ENCODE data around the gene FDX2.

Gene FDX2

DNA sequence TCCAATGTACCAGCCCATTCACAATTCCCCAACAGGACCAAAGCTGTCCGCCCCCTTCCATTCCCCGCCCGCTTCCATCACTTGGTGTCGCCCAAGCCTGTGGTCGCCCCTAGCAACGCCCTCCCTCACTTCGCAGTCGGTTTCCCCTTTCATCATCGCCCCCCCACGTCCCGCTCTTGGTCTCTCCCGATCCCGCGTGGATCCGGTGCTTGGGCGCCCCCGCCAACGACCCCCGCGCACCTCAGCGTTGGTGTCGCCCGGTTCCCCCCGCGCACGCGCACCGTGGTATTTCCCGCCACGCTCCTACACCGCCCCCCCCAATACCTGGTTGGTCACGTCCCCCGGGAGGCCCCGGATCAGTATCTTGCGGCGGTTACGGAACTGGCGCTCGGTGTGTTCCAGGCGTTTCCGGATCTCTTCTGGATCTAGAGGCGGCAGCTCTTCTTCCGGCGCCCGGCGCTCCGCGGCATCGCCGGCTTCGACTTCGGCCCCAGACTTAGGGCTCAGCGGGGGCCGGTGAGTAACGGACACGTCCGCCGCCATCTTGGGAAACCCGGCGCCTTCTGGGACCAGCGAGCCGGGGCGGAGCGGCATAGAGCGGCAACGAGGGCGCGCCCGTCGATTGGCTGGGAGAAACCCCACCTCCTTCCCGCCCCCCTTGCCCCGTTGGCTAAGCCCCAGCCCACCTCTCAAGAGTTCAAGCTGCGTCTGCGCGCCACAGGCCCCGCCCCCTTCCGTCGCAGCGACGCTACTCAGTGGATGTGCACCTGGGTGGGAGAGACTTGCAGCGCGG is 17.3 kb upstream of the FDX2 start, which contains the start of gene RAVER1:
RAVER1 (minus strand) TSS at position 565 of the 793 bp plus-strand sequence; CDS start at position 543, 22 bp downstream.
- in situ Hi-C loops (cut with MboI; ENCODE audit: low sequenced_read_pairs): no loop called here

DNA sequence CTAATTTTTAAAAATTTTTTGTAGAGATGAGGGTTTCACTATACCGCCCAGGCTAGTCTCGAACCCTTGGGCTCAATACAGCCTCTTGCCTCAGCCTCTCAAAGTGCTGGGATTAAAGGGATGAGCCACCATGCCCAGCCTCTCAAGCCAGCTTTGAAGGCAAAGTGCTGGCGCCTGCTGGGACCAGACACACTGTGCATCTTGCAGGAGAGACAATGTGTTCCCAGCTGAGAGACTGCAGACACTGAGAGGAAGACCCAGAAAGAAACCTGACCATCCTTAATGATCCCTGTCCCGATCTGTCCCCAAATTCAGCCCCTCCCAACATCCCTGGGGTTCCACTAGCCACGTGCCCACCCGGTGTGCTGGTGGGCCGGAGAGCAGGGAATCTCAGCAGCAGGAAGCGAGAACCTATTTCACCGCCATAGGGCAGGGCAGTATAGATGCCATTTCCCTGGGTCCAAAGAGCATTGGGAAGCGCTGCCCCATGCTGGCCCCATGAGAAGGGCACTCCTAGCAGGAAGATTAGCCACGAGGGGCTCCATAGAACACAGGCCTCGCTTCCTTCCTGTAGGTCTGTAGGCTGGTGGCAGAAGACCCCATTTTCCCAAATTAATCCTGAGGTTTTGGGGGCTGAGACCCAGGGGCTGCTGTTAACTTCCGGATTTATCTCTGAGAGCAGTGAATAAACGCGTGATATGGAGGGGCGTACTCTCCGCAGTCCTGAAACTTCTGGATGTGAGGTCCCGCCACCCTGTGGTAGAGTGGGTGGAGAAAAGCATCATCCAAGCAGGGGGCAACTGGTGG is 16.5 kb upstream of the FDX2 start:
- in situ Hi-C loops (cut with MboI; ENCODE audit: low sequenced_read_pairs): no loop called here

DNA sequence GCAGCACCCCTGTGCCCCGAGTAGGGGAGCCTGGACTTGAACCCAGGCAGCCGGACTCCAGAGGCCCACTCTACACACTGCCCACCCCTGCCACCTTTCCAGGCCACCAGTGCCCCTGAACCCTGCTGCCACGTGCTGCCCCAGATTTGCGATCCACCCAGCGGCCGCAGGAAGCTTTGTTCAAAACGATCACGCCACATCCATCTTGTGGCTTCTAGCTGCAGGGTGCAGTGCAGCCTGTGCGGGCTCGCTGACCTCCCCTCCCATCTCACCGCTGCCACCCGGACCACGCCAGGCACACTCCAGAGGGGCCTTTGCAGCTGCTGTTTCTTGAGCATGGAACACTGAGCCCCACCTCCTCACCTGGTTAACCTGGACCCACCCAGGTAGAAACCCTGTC is 13.7 kb upstream of the FDX2 start:
- in situ Hi-C loops (cut with MboI; ENCODE audit: low sequenced_read_pairs): no loop called here

DNA sequence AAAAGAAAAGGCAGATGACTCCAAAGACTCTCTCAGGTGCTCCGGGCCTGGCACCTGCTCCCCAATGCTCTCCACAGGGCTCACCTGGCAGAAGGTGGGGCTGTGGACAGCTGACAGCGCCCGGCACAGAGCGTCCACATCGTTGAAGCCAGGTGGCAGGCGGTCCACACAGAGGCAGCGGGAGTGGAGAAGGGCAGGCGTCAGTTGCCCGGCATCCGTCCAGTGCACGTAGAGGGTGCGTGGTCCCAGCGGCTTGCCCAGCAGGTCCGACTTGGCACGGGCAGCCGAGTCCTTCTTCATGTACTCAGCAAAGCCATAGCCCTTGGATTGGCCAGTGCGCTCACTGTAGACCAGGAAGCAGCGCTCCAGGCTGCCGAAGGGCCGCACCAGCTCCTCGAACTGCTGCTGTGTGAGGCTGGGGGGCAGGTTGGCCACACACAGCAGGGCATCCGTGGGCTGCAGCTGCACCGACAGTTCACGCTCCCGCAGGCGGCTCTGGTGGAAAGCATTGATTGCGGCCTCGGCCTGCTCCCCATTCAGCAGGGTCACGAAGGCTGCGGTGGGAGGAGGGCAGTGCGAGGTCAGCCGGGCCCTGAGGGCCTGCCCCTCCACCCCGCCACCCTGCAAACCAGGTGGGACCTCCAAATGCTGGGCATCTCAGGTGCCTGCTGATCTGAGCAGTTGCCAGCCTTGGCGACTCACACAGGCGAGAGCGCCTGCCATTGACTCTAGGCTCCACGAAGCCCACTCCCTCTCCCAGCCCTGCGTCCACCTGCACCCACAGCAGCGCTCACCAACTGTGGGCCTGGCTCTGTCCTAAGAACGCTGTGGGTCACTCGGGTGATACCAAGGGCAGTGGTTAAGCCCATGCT is 13.0 kb upstream of the FDX2 start:
- in situ Hi-C loops (cut with MboI; ENCODE audit: low sequenced_read_pairs): no loop called here

DNA sequence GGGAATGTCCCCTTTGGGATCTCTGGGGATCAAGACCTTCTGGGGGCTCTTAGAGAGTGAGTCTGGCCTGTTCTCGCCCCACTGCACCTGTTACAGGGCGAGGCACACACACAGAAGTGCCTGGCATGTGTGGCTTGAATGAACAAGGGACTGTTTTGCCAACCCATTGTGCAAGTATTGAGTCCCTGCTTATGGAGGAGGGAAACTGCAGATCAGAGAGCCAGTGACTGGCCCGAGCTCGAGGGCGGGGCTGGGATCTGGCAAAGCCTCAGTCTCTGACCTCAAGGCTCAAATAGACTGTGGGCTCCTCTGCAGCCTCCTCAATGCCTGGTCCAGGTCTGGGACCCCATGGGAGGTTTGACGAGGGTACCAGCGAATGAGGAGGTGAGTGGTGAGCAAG is 12.0 kb upstream of the FDX2 start:
- in situ Hi-C loops (cut with MboI; ENCODE audit: low sequenced_read_pairs): no loop called here

DNA sequence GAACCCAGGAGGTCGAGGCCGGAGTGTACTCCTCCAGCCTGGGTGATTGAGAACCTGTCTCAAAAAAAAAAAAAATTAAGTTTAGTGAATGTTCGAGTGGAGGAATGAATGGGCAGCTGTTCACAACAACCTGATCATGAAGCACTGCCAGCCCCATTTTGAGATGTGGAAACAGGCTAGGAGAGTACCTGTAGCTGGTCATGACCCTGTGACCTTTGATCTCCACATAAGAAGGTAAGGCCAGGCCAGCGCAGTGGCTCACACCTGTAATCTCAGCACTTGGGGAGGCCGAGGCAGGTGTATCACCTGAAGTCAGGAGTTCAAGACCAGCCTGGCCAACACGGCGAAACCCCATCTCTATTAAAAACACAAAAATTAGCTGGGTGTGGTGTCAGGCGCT is 9.9 kb upstream of the FDX2 start:
- in situ Hi-C loops (cut with MboI; ENCODE audit: low sequenced_read_pairs): no loop called here

DNA sequence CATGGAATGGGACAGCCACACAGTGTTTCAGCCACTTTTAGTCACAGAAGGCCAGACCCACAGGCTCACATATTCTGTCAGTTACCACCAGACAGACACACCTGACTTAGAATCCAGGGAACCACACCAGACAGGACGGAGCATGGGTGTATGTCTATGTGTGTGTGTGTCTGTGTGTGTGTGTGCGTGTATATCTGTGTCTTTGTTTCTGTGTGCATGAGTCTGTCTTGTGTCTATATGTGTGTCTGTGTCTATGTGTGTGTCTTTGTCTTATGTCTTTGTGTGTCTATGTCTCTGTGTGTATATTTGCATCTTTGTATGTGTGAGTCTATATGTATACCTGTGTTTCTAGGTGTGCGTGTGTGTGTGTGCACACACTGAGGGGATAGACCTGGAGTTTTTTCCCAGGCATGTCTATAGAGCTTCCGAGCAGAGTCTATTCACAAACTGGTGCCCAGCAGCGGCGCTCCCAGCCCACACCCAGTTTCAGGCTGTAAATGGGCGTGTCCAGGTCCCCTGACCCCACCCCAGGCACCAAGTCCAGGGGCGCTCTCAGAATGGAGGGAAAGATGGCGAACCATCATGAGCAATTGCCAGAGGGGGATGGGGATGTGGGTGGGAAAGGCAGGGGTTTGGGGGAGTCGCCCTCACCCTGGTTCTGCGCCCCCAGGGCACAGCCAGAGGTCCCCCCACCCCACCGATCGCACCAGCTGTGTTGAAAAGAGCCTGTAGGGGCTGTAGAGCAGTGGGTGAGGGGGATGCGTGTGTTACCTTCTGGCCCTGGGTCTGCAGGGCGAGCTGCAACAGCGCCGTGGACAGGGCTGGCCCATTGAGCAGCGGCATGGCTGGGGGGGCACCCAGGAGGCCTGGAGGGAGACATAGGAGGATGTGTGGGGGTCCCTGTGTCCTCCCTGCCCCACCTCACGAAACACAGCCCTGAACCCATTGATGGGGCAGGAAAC is 6.3 kb upstream of the FDX2 start:
- in situ Hi-C loops (cut with MboI; ENCODE audit: low sequenced_read_pairs): no loop called here

DNA sequence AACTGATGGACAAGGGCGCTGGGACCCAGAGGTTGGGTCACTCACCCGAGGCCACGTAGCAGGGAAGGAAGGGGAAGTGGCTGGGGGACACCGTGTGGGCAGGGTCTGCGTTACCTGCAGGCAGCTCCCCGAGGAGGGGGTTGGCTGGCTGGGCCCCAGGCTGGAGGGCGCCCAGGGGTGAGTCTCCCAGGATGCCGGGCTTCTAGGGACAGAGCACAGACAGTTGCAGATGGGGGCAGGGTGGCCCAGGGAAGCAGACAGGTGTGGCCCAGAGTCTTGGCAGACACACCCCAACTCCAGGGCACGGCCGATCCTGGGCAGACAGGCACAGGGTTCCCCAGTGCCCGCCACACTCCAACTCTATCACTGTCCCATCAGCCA is 5.6 kb upstream of the FDX2 start:
- in situ Hi-C loops (cut with MboI; ENCODE audit: low sequenced_read_pairs): no loop called here

DNA sequence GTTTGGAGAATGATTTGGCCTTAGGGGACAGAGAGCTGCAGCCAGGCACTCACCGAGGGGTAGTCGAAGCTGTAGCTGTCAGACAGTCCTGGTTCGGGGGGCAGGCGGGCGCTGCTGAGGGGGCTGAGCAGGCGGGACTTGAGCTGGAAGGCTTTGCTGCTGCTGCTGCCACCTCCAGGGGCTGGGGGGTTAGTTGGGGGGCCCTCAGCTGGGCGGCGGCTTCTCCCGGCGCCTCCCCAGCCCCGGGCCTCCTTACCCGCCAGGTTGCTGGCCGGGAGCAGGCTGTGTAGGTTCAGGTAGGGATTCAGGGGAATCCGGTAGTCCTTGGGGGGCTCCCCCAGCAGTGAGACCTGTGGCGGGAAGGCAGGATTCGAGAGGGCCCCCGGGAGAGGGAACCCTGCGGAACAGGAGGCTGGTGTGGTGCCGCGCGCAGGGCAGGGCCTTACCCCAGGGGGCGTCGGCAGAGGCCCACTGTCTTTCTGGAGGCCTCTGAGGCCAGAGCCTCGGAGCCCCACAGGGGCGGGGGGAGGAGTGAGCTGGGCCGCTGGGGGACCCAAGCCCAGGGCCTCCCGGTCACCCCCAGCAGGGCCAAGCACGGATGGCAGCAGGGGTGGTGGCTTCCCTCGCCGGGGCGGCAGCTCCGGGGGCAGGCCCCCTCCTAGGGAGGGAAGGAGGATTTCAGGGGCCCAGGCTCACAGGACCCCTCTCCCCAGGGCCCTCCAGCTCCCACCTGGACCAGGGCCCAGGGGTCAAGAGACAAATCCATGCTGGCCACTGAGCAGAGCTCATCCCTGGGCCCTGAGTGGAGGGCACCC is 5.0 kb upstream of the FDX2 start:
- in situ Hi-C loops (cut with MboI; ENCODE audit: low sequenced_read_pairs): no loop called here

DNA sequence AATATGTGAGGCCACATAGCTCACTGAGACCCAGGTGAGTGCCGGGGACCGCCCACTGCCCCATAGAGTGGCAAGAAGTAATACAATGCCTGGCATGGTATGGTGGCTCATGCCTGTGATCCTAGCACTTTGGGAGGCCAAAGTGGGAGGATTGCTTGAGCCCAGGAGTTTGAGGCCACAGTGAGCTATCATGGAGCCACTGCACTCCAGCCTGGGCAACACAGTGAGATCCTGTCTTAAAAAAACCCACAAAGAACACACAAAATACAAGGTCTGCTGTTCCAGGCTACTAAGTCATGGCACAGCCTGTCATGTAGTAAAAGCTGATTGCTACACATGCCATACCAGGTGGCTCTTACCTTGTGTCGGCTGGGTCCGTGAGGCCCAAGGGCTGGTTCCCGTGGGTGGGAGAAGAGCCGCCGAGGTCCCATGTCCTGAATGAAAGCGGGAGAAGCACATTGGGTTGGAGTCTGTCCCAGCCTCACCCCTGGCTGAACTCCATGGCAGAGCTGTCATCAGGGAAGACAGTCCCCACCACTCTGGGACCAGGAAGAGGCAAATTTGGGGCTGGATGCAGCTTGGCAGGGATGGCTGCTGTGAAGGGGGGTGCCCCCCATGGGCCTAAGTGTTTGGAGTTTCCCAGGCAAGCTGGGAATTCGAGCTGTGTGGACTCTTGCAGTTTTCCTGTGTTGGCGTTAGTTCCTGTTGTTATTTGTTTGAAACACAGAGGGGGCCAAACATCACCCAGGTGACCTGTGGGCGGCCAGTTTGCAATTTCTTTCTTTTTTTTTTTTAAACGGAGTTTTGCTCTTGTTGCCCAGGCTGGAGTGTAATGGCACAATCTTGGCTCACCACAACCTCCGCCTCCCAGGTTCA is 3.2 kb upstream of the FDX2 start:
- in situ Hi-C loops (cut with MboI; ENCODE audit: low sequenced_read_pairs): no loop called here

DNA sequence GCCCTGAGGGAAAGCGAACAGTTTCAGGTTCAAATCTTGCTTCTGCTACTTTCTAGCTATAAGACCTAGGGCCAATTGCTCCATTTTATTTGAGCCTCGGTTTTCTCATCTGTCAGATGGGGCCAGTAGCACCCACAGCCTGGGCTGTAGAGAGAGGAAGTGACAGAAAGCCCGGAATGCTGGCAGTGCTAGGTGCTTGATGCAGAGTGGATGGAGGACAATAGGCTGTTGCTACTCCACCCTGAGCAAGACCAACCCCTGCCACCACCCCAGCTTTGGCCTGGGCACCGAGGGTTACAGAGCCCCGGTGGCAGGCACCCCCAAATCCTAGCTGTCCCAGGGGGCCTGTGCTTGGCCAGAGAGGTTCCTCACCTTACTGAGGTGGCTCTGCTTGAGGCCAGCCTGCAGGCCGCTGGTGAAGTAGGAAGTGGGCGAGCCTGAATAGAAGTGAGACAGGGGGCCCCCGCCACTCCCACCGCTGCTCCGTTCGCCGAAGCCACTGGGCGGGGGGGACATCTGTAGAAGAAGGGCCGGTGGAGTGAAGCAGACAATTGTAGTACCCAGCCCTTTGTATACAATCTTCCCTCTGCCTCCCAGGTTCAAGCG is 2.1 kb upstream of the FDX2 start:
- in situ Hi-C loops (cut with MboI; ENCODE audit: low sequenced_read_pairs): no loop called here

DNA sequence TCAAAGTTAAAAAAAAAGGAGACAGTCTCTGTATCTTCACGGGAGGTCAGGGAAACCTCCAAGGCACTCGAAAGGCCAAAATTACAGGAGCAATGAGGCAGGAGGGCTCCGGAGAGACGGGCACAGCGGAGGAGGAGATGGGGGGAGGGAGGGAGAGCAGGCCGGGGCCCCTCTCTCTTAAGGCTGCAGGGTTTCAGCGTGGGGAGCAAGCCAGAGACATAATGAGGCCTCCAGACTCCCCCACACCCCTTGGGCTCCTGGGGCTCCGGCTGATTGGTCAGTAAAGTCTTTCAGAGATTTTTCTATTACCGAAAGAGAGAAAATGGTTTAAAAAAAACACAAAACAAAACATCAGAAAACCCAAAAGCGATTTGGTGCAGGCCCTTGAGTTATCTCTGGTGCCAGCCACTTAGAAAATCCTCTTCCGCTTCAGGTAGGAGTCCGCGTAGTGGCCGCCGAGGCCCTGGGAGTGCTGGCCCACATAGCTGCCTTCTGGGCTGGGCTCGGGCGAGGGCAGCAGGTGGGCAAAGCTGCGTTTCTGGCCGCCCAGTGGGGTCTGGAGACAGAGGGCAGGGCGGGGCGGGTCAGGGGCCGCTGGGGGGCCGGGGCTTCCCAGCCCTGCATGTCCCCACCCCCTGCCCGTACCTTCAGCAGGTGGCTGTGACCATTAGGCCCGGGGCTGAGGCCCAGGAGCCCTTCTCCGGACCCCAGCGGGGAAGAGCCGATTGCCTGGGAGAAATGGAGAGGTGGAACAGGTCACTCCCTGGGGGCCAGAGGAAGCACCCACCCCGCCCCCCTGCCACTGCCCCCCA is 1.4 kb upstream of the FDX2 start:
- in situ Hi-C loops (cut with MboI; ENCODE audit: low sequenced_read_pairs): no loop called here

DNA sequence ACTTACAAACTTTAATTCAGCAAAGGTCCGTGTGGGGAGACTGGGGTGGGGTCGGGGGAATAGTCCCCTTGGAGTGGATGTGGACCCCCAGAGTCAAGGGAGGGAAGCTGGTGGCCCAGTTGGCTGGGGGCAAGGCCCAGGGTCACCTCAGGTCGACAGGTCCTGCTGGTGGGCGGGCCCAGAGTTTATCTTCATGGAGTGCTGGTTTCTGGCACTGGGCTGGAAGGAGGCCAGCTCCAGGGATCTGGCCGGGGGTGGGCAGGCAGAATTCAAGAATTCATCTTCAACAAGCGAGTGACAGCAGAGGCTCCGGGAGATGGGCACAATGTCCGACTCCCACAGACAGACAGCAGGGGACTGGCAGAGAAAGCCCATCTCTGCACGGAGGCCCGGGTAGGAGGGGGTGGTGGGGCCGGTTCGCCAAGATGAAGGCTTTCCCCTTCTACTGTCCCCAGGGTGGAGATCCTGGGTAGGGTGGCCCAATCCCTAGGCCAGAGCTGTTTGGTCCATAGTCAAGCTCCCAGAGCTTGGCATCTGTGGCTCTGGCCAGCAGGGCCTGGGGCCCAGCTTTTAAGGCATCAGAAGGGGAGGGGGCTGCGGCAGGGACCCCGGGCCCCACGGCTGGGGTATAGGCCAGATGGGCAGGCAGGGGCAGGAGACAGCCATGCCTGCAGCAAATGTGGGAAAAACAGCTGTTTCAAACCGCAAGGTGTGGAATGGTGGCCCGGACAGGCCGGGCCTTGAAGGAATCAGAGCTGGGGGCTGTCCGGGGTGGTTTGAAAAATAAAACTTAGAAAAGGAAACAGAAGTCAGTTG is 622 bp upstream of the FDX2 start:
- in situ Hi-C loops (cut with MboI; ENCODE audit: low sequenced_read_pairs): no loop called here

DNA sequence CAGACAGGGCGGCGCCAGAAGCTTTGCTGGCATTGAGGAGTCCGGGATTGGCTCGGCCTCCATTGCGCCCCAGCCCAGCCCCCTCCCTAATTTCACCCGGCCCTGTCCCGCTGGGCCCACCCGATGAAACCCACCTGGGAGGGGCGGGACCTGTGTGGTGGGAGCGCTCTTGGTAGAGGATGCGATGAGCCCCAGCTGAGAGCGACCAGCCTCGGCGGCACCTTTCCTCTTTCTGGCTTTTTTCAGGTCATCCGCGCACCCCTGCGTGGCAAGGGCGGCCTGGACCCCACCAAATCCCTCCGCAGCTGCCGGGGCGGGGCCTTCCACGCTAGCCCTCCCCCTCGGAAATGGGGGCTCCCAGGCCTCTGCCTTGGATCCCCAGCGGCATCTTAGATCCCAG is 6.4 kb downstream of the FDX2 start, which contains the start of gene ZGLP1:
ZGLP1 (minus strand) TSS at position 393 of the 400 bp plus-strand sequence.
- in situ Hi-C loops (cut with MboI; ENCODE audit: low sequenced_read_pairs): no loop called here

DNA sequence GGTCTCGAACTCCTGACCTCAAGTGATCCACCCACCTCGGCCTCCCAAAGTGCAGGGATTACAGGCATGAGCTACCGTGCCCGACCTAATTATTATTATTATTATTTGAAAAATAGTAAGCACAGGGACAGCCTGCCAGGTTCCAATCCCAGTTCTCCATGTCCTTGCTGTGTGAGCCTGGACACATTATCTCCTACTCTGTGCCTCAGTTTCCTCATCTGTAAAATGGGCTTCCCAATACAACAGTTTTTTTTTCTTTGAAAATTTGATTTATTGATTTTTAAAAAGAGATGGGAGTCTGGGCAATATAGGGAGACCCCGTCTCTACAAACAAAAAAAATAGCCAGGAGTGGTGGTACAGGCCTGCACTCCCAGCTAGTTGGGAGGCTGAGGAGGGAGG is 9.5 kb downstream of the FDX2 start:
- in situ Hi-C loops (cut with MboI; ENCODE audit: low sequenced_read_pairs): no loop called here

DNA sequence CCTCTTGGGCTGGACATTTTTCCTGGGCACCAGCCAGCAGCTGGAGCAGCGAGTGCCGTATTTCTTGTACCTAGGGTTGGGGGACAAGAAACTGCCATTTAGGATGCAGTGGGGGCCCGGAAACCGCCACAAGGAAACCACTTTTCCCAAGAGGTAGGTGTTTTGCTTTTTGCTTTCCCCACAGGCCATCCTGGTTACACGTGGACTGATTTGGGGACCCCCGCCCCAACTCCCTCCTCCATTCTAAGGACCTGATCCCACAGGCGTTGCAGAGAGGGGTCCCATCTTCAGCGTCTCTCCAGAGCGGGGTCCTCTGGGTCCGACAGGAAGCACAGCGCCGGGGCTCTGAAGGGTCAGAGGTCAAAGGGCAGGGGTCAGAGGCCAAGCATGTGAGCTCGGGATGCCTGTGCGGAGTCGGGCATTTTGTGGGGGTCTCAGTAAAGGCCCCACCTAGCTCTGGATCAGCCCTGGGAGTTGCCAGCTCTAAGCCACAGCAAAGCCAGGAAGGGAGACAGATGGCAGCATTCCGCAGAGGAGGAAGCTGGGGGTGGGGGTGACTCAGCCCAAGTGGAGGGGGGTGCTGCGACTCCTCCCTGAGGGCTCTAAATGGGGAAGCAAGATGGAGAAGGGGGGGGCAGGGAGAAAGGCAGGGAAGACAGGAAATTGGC is 10.5 kb downstream of the FDX2 start:
- in situ Hi-C loops (cut with MboI; ENCODE audit: low sequenced_read_pairs): no loop called here
